Muscle layer of colon (tissue), 2 donors: Measurements from ENCODE around the gene SSU72.
"Not testable (repeated sequence)": the region's sequence is repeated elsewhere in the genome, so short reads cannot be mapped to it uniquely, and the experiment has no call there.

ENCODE experiments used
- H3K27ac ChIP-seq: one replicate; pipeline ENCODE4 v1.7.0; 2013; ENCODE audit warnings: low read depth, mild to moderate bottlenecking, low read length, moderate library complexity
- H3K27me3 ChIP-seq, 2 donors: one replicate each; pipeline ENCODE4 v1.7.0; 2013; ENCODE audit warnings: low read length in 2 of 2, mild to moderate bottlenecking in 2 of 2; ENCODE audit not compliant: insufficient read depth in 2 of 2, control insufficient read depth in 1 of 2
- H3K36me3 ChIP-seq: one replicate; pipeline ENCODE4 v1.7.0; 2013; ENCODE audit warnings: mild to moderate bottlenecking, low read length; ENCODE audit not compliant: insufficient read depth
- H3K4me1 ChIP-seq: one replicate; pipeline ENCODE4 v1.7.0; 2013; ENCODE audit warnings: mild to moderate bottlenecking, low read length; ENCODE audit not compliant: insufficient read depth
- H3K4me3 ChIP-seq, 2 donors: one replicate each; pipeline ENCODE4 v1.7.0; 2013; ENCODE audit warnings: low read length in 2 of 2, low read depth in 1 of 2, mild to moderate bottlenecking in 1 of 2, moderate library complexity in 1 of 2
- H3K9ac ChIP-seq: one replicate; pipeline ENCODE4 v1.7.0; 2013; ENCODE audit warnings: low read length
- H3K9me3 ChIP-seq: one replicate; pipeline ENCODE4 v1.7.0; 2013; ENCODE audit warnings: mild to moderate bottlenecking, low read length
- donor health status: abdominal sarcoma.
- donor health status: Adenocarcinoma of cecum.

Gene SSU72

GRCh38 chr1:1562556-1563195 lies 12.0 kb downstream of the SSU72 start:
- no peaks in the 10 kb centered on the region for H3K4me1 ChIP-seq
- H3K27ac ChIP-seq: no peak overlapping the region
- H3K36me3 ChIP-seq: peaks cover 42% of the 10 kb centered on the region

GRCh38 chr1:1561801-1562470 lies 12.7 kb downstream of the SSU72 start:
- Histone ChIP-seq H3K36me3 (peaks cover 42% of the 10 kb centered on the region), H3K9ac (no peak overlapping the region), H3K27me3 (no peaks in the 10 kb centered on the region), H3K4me1 (no peaks in the 10 kb centered on the region), H3K9me3 (no peaks in the 10 kb centered on the region), H3K27ac (no peak overlapping the region), H3K4me3 (no peak overlapping the region)

More at GRCh38 chr1:1562556-1563195, 12.0 kb downstream of the SSU72 start:
- H3K9me3 ChIP-seq: no peaks in the 10 kb centered on the region
- no peak overlapping the region for H3K9ac ChIP-seq
- no peaks in the 10 kb centered on the region for H3K27me3 ChIP-seq
- H3K4me3 ChIP-seq: no peak overlapping the region

GRCh38 chr1:1560178-1560577 lies 14.5 kb downstream of the SSU72 start:
- H3K27ac ChIP-seq: no peak overlapping the region
- H3K9ac ChIP-seq: no peak overlapping the region
- no peak overlapping the region for H3K4me3 ChIP-seq
- H3K9me3 ChIP-seq: no peaks in the 10 kb centered on the region
- H3K36me3 ChIP-seq: peaks cover 36% of the 10 kb centered on the region
- H3K27me3 ChIP-seq: no peaks in the 10 kb centered on the region
- no peaks in the 10 kb centered on the region for H3K4me1 ChIP-seq

- Histone ChIP-seq H3K27ac (no peak overlapping the region), H3K9ac (no peak overlapping the region)
These were observed 15.6 kb downstream of the SSU72 start for GRCh38 chr1:1559066-1559465.

GRCh38 chr1:1558591-1558990 lies 16.1 kb downstream of the SSU72 start:
- Histone ChIP-seq H3K9ac (no peak overlapping the region), H3K4me1 (no peaks in the 10 kb centered on the region), H3K4me3 (no peak overlapping the region), H3K27ac (no peak overlapping the region), H3K9me3 (no peaks in the 10 kb centered on the region), H3K27me3 (no peaks in the 10 kb centered on the region), H3K36me3 (peaks cover 24% of the 10 kb centered on the region)

More at GRCh38 chr1:1559066-1559465, 15.6 kb downstream of the SSU72 start:
- no peaks in the 10 kb centered on the region for H3K27me3 ChIP-seq
- H3K4me1 ChIP-seq: no peaks in the 10 kb centered on the region
- H3K36me3 ChIP-seq: peaks cover 29% of the 10 kb centered on the region
- no peaks in the 10 kb centered on the region for H3K9me3 ChIP-seq
- no peak overlapping the region for H3K4me3 ChIP-seq

- H3K9ac ChIP-seq, H3K27ac ChIP-seq, H3K4me3 ChIP-seq, H3K27me3 ChIP-seq, H3K9me3 ChIP-seq, H3K4me1 ChIP-seq: not testable (repeated sequence)
- peaks cover 17% of the 10 kb centered on the region for H3K36me3 ChIP-seq
These were observed 17.0 kb downstream of the SSU72 start for GRCh38 chr1:1557688-1558087.

GRCh38 chr1:1556961-1557360 lies 17.7 kb downstream of the SSU72 start:
- H3K27me3 ChIP-seq, H3K36me3 ChIP-seq: not testable (repeated sequence)

GRCh38 chr1:1556505-1556904 lies 18.2 kb downstream of the SSU72 start:
- no peak overlapping the region for H3K9ac ChIP-seq
- H3K36me3 ChIP-seq: peaks cover 7% of the 10 kb centered on the region
- no peak overlapping the region for H3K4me3 ChIP-seq
- no peaks in the 10 kb centered on the region for H3K27me3 ChIP-seq
- no peaks in the 10 kb centered on the region for H3K9me3 ChIP-seq
- H3K27ac ChIP-seq: no peak overlapping the region
- no peaks in the 10 kb centered on the region for H3K4me1 ChIP-seq

More at GRCh38 chr1:1556961-1557360, 17.7 kb downstream of the SSU72 start:
- H3K9ac ChIP-seq, H3K4me1 ChIP-seq, H3K9me3 ChIP-seq, H3K27ac ChIP-seq, H3K4me3 ChIP-seq: not testable (repeated sequence)

GRCh38 chr1:1554926-1555915 lies 19.4 kb downstream of the SSU72 start:
- H3K9me3 ChIP-seq: no peaks in the 10 kb centered on the region
- no peaks in the 10 kb centered on the region for H3K4me1 ChIP-seq
- no peak overlapping the region for H3K9ac ChIP-seq
- H3K27me3 ChIP-seq: no peaks in the 10 kb centered on the region
- no peak overlapping the region for H3K27ac ChIP-seq
- peaks cover 3% of the 10 kb centered on the region for H3K36me3 ChIP-seq
- no peak overlapping the region for H3K4me3 ChIP-seq

GRCh38 chr1:1554550-1554925 lies 20.1 kb downstream of the SSU72 start:
- no peaks in the 10 kb centered on the region for H3K36me3 ChIP-seq
- no peaks in the 10 kb centered on the region for H3K27me3 ChIP-seq
- no peaks in the 10 kb centered on the region for H3K4me1 ChIP-seq
- no peaks in the 10 kb centered on the region for H3K9me3 ChIP-seq
- no peak overlapping the region for H3K9ac ChIP-seq
- no peak overlapping the region for H3K4me3 ChIP-seq
- H3K27ac ChIP-seq: no peak overlapping the region

- H3K4me1 ChIP-seq: no peaks in the 10 kb centered on the region
- H3K9ac ChIP-seq: no peak overlapping the region
- no peak overlapping the region for H3K4me3 ChIP-seq
- no peak overlapping the region for H3K27ac ChIP-seq
- no peaks in the 10 kb centered on the region for H3K9me3 ChIP-seq
- no peaks in the 10 kb centered on the region for H3K36me3 ChIP-seq
- no peaks in the 10 kb centered on the region for H3K27me3 ChIP-seq
These were observed 20.7 kb downstream of the SSU72 start for GRCh38 chr1:1553821-1554494.
